ENCODE results near the gene ARHGAP26.

The ARHGAP26 gene

DNA sequence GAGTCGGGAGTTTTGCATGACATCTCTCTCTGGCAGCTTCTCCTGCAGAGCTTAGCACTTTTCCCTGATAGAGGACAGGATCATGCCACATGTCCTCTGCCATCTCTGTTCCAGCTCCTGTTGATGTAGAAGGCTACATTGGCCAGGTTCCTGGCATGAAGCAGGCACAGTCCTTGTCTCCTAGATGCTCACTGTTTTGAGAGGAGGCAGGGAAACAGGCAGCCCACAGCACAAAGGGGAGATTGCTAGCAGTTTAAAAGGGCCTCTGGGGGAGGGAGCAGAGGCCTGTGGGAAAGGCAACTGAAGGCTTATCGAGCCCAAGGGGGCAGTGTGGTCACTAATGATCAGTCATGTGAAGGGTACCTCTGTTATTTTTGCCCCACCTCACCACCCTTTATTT, 10.7 kb downstream of the ARHGAP26 start:
- no peak for TF ChIP-seq JUND (IDR thresholded peaks at IDR 0.05; ENCODE audit: low read depth)
- no peak for DNase-seq (ENCODE audit: low read depth in 1 of 2, low spot score in 1 of 2)
- in situ Hi-C loops (cut with HindIII; ENCODE audit: low pct_unique_long_range_greater_than_20kb, low sequenced_read_pairs): no loop called here

DNA sequence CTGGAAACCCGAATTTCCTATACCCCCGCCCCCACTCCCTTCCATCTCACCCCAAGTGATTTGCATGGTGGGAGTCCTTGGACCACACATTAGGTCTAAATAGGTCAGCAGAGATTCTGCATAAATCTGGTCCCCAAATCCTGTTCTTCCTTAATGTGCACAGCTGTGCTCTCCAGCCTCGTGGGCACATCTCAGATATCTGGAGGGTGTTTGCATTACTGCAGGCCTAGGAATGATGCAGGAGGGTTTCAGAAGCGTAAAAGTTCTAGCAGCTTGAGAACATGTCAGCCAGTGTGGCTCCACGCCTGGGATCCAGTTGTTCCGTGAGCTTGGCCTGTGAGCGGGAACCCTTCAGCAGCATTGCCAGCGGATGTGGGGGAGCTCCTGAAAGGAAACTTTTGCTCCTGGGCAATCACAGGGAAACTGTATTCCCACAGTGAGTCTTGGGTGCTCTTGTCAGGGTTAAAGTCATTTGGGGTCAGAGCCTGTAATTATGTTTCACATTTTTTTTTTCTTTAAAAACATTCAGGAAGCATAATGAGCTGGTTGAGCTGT, 12.9 kb downstream of the ARHGAP26 start:
- TF ChIP-seq JUND (IDR thresholded peaks at IDR 0.05; ENCODE audit: low read depth): no peak
- no peak for DNase-seq (ENCODE audit: low read depth in 1 of 2, low spot score in 1 of 2)
- in situ Hi-C loops (cut with HindIII; ENCODE audit: low pct_unique_long_range_greater_than_20kb, low sequenced_read_pairs): no loop called here

DNA sequence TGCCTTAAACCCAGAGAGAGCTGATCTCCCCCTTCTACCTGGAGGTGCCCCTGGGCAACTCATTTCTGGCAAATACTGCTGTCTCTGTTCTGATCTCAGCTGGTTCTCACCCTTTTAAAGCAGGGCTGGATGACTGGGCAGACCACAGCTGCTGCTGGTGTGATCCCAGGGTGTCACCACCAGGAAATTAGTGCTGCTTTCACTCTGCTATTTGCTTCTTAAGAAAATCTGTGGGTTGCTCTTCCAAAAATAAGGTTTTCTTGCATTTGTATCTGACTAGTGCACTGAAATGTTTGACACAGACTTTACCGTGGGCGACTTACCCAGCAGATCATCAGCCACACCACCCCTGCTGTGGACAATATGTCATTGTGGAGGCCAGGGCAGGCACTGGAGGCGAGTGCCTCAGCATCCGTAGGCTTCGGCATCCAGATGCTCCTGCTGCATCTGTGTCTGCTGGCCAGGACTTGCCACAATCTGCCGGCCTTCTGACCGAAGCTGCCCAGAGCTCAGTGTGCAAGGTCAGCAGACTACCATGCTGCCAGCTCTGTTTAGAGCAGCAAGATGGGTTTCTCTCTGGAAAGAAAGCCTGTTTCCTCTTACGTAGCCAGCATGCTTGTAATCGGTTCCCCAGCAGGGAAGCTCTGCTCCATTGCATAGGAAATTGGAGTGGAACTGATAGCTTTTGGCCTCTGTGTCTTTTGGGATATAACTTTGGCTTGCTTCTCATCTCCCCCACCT, 13.6 kb downstream of the ARHGAP26 start:
- DNase-seq (ENCODE audit: low read depth in 1 of 2, low spot score in 1 of 2): no peak
- in situ Hi-C loops (cut with HindIII; ENCODE audit: low pct_unique_long_range_greater_than_20kb, low sequenced_read_pairs): no loop called here
- no peak for TF ChIP-seq JUND (IDR thresholded peaks at IDR 0.05; ENCODE audit: low read depth)

GRCh38 chr5:142784401-142784955, 14.3 kb downstream of the ARHGAP26 start:
- in situ Hi-C loops (cut with HindIII; ENCODE audit: low pct_unique_long_range_greater_than_20kb, low sequenced_read_pairs): no loop called here
- no peak for TF ChIP-seq JUND (IDR thresholded peaks at IDR 0.05; ENCODE audit: low read depth)
- DNase-seq (ENCODE audit: low read depth in 1 of 2, low spot score in 1 of 2): no peak

DNA sequence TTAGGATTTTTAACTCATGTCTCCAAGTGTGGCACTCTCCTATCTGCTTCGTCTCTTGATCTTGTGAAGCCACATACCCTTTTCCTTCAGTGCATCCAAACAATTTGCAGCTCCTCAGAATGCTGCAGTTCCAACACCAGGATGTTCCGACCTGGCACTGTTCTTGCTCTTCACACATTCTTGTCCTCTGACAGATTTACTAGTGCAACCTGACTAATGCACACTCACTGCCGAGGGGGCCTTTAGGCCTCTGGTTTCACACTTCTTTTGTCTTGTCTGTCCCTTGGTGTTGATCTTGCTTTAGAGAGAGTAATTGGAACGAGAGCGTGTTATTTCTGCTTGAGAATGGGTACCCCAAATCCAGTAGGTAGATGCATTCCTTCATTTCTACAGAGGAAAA, 15.0 kb downstream of the ARHGAP26 start:
- TF ChIP-seq JUND (IDR thresholded peaks at IDR 0.05; ENCODE audit: low read depth): no peak
- in situ Hi-C loops (cut with HindIII; ENCODE audit: low pct_unique_long_range_greater_than_20kb, low sequenced_read_pairs): no loop called here
- no peak for DNase-seq (ENCODE audit: low read depth in 1 of 2, low spot score in 1 of 2)

- in situ Hi-C loops (cut with HindIII; ENCODE audit: low pct_unique_long_range_greater_than_20kb, low sequenced_read_pairs): no loop called here
- TF ChIP-seq JUND (IDR thresholded peaks at IDR 0.05; ENCODE audit: low read depth): no peak
- no peak for DNase-seq (ENCODE audit: low read depth in 1 of 2, low spot score in 1 of 2)
Observed at GRCh38 chr5:142789206-142789605, 19.0 kb downstream of the ARHGAP26 start.

DNA sequence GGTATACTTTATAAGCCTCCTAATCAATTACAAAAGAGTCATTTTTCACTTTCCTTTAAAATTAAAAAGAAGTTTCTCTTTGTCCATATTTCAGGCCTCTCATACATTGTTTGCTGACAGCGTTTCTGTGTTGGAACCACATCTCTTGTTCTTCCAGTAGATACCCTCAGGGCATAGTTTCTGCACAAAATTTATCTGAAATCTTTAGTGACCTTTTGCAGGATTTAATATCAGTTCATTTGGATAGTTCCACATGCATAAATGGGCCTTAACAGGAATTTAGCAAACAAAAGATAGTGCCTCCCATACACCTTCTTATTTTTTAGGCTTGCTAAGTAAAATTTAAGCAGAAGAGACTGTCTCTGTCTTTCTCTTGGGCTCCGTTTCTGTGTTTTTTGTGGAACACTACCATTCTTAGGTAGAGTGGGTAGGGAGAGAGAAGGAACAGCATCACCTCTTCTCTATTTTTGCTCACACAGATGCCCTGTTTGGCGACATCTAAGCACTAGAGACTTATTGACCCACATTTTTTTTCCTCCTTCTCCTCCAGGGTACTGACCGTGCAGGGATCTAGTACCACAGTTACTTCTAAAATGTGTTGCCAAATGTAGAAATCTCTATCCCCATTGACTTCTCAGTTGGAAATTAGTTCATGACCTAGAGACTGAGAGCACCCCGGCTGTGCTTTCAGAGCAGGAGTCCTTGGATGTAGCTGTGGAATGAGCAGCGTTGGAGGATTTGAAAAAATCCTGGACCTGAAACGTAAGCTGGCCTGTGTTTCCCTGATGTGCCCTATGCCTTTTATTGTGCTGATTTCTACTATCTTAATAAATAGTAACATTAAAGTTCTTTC, 22.1 kb downstream of the ARHGAP26 start:
- DNase-seq (ENCODE audit: low read depth in 1 of 2, low spot score in 1 of 2): no peak
- TF ChIP-seq JUND (IDR thresholded peaks at IDR 0.05; ENCODE audit: low read depth): no peak
- in situ Hi-C loops (cut with HindIII; ENCODE audit: low pct_unique_long_range_greater_than_20kb, low sequenced_read_pairs): no loop called here

DNA sequence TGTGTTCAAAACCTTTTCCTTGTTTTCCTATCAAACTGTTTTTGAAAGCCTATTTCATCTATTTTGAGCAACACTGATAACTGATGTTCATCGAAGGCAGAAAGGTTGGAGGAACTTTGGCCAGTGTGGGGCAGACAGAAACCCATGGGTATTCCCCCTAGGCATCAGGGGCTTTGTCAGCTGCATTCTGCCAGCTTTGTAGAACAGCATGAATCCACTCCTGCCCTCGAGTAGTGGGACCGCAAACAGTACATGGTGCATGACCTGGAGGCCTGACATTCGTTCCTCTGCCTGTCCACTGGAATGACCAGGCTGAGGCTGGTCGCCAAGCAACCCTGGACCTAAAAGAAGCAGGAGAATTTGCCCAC, 22.7 kb downstream of the ARHGAP26 start:
- no peak for DNase-seq (ENCODE audit: low read depth in 1 of 2, low spot score in 1 of 2)
- no peak for TF ChIP-seq JUND (IDR thresholded peaks at IDR 0.05; ENCODE audit: low read depth)
- in situ Hi-C loops (cut with HindIII; ENCODE audit: low pct_unique_long_range_greater_than_20kb, low sequenced_read_pairs): no loop called here

GRCh38 chr5:142794537-142794936, 24.4 kb downstream of the ARHGAP26 start:
- DNase-seq (ENCODE audit: low read depth in 1 of 2, low spot score in 1 of 2): no peak
- in situ Hi-C loops (cut with HindIII; ENCODE audit: low pct_unique_long_range_greater_than_20kb, low sequenced_read_pairs): no loop called here
- no peak for TF ChIP-seq JUND (IDR thresholded peaks at IDR 0.05; ENCODE audit: low read depth)

GRCh38 chr5:142795251-142795650, 25.1 kb downstream of the ARHGAP26 start:
- DNase-seq (ENCODE audit: low read depth in 1 of 2, low spot score in 1 of 2): no peak
- in situ Hi-C loops (cut with HindIII; ENCODE audit: low pct_unique_long_range_greater_than_20kb, low sequenced_read_pairs): no loop called here
- no peak for TF ChIP-seq JUND (IDR thresholded peaks at IDR 0.05; ENCODE audit: low read depth)

- in situ Hi-C loops (cut with HindIII; ENCODE audit: low pct_unique_long_range_greater_than_20kb, low sequenced_read_pairs): no loop called here
- TF ChIP-seq JUND (IDR thresholded peaks at IDR 0.05; ENCODE audit: low read depth): no peak
- no peak for DNase-seq (ENCODE audit: low read depth in 1 of 2, low spot score in 1 of 2)
Observed at GRCh38 chr5:142796492-142797109, 26.4 kb downstream of the ARHGAP26 start.

DNA sequence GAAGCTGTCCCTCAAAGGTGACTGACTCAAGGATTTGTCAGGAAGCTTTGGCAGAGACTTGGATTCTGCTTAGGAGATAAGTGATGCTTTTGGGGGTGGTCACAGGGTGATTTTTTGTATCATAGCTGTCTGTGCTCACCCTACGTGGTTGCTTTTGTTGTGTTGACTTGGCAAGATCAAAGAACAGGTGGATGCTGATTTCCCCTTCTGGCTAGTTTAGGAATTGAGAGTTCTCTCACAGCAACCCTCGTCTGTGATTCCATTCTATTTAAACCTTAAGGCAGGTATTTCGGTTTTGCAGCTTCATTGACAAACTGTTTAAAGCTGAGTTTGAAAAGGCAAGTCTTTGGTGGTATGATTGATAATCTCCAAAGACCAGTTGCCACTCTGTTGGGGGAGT, 27.2 kb downstream of the ARHGAP26 start:
- in situ Hi-C loops (cut with HindIII; ENCODE audit: low pct_unique_long_range_greater_than_20kb, low sequenced_read_pairs): no loop called here
- no peak for DNase-seq (ENCODE audit: low read depth in 1 of 2, low spot score in 1 of 2)
- no peak for TF ChIP-seq JUND (IDR thresholded peaks at IDR 0.05; ENCODE audit: low read depth)

All from T47D (cell line).